OCI-LY7 (cell line): ENCODE data around the gene KPNA4. TPM values are rescaled to one million over a fixed set of nuclear protein-coding genes. Genes with fewer than 3 reads are reported as not detected.
"Not testable (repeated sequence)": the region's sequence is repeated elsewhere in the genome, so short reads cannot be mapped to it uniquely, and the experiment has no call there.

ENCODE experiments used
- BruUV-seq: library from RNA; stranded (reverse); fragments of 400-500 nt; replicated peaks from 2 replicates; lab custom pipeline; 2021; lab: Mats Ljungman, UMichigan
- CTCF ChIA-PET: fragments of 300-600 bp; sonication (Branson Sonifier 250); formaldehyde crosslinking; loops from one replicate; lab custom pipeline; 2022; ENCODE audit warnings: antibody characterized with exemption; ENCODE audit not compliant: unreplicated experiment; lab: Charles Lee
- POLR2A ChIA-PET: fragments of 300-600 bp; sonication (Branson Sonifier 250); formaldehyde crosslinking; loops from one replicate; lab custom pipeline; 2022; ENCODE audit warnings: antibody characterized with exemption; lab: Charles Lee
- DNase-seq: peaks from one replicate; pipeline ENCODE4 v3.0.0-alpha.2; 2015; ENCODE audit warnings: low spot score
- H2AFZ ChIP-seq: fragments of 200-600 bp; sonication (generic), shearing (Covaris generic); 2 replicates; pipeline ENCODE4 v1.6.1; 2014; ENCODE audit warnings: mild to moderate bottlenecking, antibody characterized with exemption, low read length, moderate library complexity
- H3K27ac ChIP-seq: fragments of 200-600 bp; sonication (generic); 2 replicates; pipeline ENCODE4 v1.5.1; 2014; ENCODE audit warnings: mixed run types, low read depth, mild to moderate bottlenecking, moderate library complexity, low read length, inconsistent platforms; ENCODE audit not compliant: poor library complexity, severe bottlenecking
- H3K36me3 ChIP-seq: fragments of 200-600 bp; sonication (generic); 2 replicates; pipeline ENCODE4 v1.6.1; 2014; ENCODE audit warnings: mild to moderate bottlenecking, antibody characterized with exemption, low read length, moderate library complexity, mixed read lengths; ENCODE audit not compliant: insufficient read depth
- H3K4me1 ChIP-seq: fragments of 200-600 bp; sonication (generic); 2 replicates; pipeline ENCODE4 v1.5.1; 2014; ENCODE audit warnings: mild to moderate bottlenecking, low read length; ENCODE audit not compliant: insufficient read depth, poor library complexity, severe bottlenecking
- H3K4me2 ChIP-seq: fragments of 200-600 bp; sonication (generic); 2 replicates; pipeline ENCODE4 v1.6.1; 2014; ENCODE audit warnings: mild to moderate bottlenecking, low read length
- H3K4me3 ChIP-seq: fragments of 200-600 bp; sonication (generic); 2 replicates; pipeline ENCODE4 v1.5.1; 2014; ENCODE audit warnings: mild to moderate bottlenecking, low read depth, low read length; ENCODE audit not compliant: poor library complexity, severe bottlenecking
- H3K79me2 ChIP-seq: fragments of 200-600 bp; sonication (generic); 2 replicates; pipeline ENCODE4 v1.6.1; 2016; ENCODE audit warnings: low read depth, mild to moderate bottlenecking, low read length, moderate library complexity, mixed read lengths; ENCODE audit not compliant: insufficient read depth
- H3K9me2 ChIP-seq: fragments of 200-600 bp; sonication (generic); 2 replicates; pipeline ENCODE4 v1.6.1; 2016; ENCODE audit warnings: mild to moderate bottlenecking, low read length, mixed read lengths; ENCODE audit not compliant: insufficient read depth
- H3K9me3 ChIP-seq: fragments of 200-600 bp; sonication (generic); 2 replicates; pipeline ENCODE4 v1.6.1; 2014; ENCODE audit warnings: mild to moderate bottlenecking, mixed run types, low read length, mixed read lengths
- H4K20me1 ChIP-seq: fragments of 200-600 bp; sonication (generic); 2 replicates; pipeline ENCODE4 v1.6.1; 2014; ENCODE audit warnings: mild to moderate bottlenecking, antibody characterized with exemption, low read length, moderate library complexity, mixed read lengths; ENCODE audit not compliant: insufficient read depth
- CTCF ChIP-seq: fragments of 200-600 bp; sonication (generic); conservative IDR thresholded peaks from 2 replicates; pipeline ENCODE4 v1.5.1; 2014; ENCODE audit warnings: mild to moderate bottlenecking, antibody characterized with exemption, low read length, moderate library complexity, mixed read lengths
- EZH2phosphoT487 ChIP-seq: fragments of 200-600 bp; sonication (generic); IDR thresholded peaks from 2 replicates; pipeline ENCODE4 v1.6.1; 2018; ENCODE audit warnings: low read depth, borderline replicate concordance, mild to moderate bottlenecking, mixed run types, antibody characterized with exemption, low read length, moderate library complexity, mixed read lengths
- intact Hi-C: fragments of 100-400 bp; cut with micrococcal nuclease; formaldehyde crosslinking; loops from one replicate; pipeline ENCODE4 v1.10.0; 2022; ENCODE audit not compliant: unreplicated experiment
- total RNA-seq, 2 experiments: library from RNA; depleted of rRNA in 1 of 2; stranded (reverse); fragments of >200 nt in 1 of 2; shearing (Covaris generic) in 1 of 2; gene quantifications; 2 replicates each; pipeline ENCODE4 v1.2.3, GENCODE V29; 2014 to 2022

KPNA4 gene
- total RNA-seq, 2 experiments from 2014 or later, result 15.7 to 46.3 TPM

- H3K4me1 ChIP-seq, result no peaks in the 10 kb centered on the region
- H3K36me3 ChIP-seq, result no peaks in the 10 kb centered on the region
- TF ChIP-seq CTCF (no peak), EZH2phosphoT487 (no peak)
- no peak overlapping the region for H3K4me3 ChIP-seq
- H3K79me2 ChIP-seq, result no peaks in the 10 kb centered on the region
- H4K20me1 ChIP-seq, result no peaks in the 10 kb centered on the region
- CTCF ChIA-PET, result no interaction called here
- no peaks in the 10 kb centered on the region for H3K9me3 ChIP-seq
- no peak overlapping the region for H3K27ac ChIP-seq
- H3K9me2 ChIP-seq, result no peaks in the 10 kb centered on the region
- POLR2A ChIA-PET, result no interaction called here
- H2AFZ ChIP-seq, result no peak overlapping the region
- intact Hi-C loops, result no loop called here
- no peak for DNase-seq
- BruUV-seq, result no TSS peak
- no peak overlapping the region for H3K4me2 ChIP-seq
Observed at GRCh38 chr3:160607826-160608225, 42.5 kb upstream of the KPNA4 start.

- no peak overlapping the region for H3K4me2 ChIP-seq
- H3K9me2 ChIP-seq, result no peaks in the 10 kb centered on the region
- H3K36me3 ChIP-seq, result no peaks in the 10 kb centered on the region
- no peaks in the 10 kb centered on the region for H4K20me1 ChIP-seq
- no peak overlapping the region for H3K4me3 ChIP-seq
- H2AFZ ChIP-seq, result no peak overlapping the region
- no peak for TF ChIP-seq EZH2phosphoT487
- TF ChIP-seq CTCF, result no peak
- no peaks in the 10 kb centered on the region for H3K9me3 ChIP-seq
- ChIA-PET POLR2A (no interaction called here), CTCF (no interaction called here)
- intact Hi-C loops, result no loop called here
- no TSS peak for BruUV-seq
- no peak for DNase-seq
- no peak overlapping the region for H3K27ac ChIP-seq
- no peaks in the 10 kb centered on the region for H3K79me2 ChIP-seq
- no peaks in the 10 kb centered on the region for H3K4me1 ChIP-seq
Observed at GRCh38 chr3:160605315-160605714, 39.9 kb upstream of the KPNA4 start.

DNA sequence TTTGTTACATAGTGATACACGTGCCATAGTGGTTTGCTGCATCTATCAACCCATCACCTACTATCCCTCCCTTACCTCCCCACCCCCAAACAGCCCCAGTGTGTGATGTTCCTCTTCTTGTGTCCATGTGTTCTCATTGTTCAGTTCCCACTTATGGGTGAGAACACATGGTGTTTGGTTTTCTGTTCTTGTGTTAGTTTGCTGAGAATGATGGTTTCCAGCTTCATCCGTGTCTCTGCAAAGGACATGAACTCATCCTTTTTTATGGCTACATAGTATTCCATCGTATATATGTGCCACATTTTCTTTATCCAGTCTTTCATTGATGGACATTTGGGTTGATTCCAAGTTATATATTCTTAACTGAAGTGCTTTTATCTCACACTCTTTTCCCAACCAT, 38.5 kb upstream of the KPNA4 start:
- H3K9me2 ChIP-seq, BruUV-seq, H2AFZ ChIP-seq, H3K4me1 ChIP-seq, H3K9me3 ChIP-seq, H3K36me3 ChIP-seq, H4K20me1 ChIP-seq, H3K27ac ChIP-seq, H3K4me2 ChIP-seq, DNase-seq, H3K79me2 ChIP-seq, H3K4me3 ChIP-seq, CTCF ChIA-PET, intact Hi-C loops: not testable (repeated sequence)
- POLR2A ChIA-PET, result interaction anchor here (0.7 kb wide), 1 partner anchor 1212 kb away, joined by 3 read pairs; no protein-coding TSS in a partner anchor
